Parathyroid adenoma (tissue), 2 donors: ENCODE results near the gene ATF3.

Experiments
- H2AFZ ChIP-seq: fragments of 300-600 bp; sonication (generic); one replicate; pipeline ENCODE4 v1.7.0; 2017; ENCODE audit warnings: antibody characterized with exemption, mild to moderate bottlenecking
- H3K27ac ChIP-seq: fragments of 300-600 bp; sonication (generic); one replicate; pipeline ENCODE4 v1.7.0; 2017
- H3K27me3 ChIP-seq: fragments of 300-600 bp; sonication (generic); one replicate; pipeline ENCODE4 v1.7.0; 2017; ENCODE audit warnings: low read length; ENCODE audit not compliant: control insufficient read depth, insufficient read depth
- H3K36me3 ChIP-seq: fragments of 300-600 bp; sonication (generic); one replicate; pipeline ENCODE4 v1.7.0; 2017; ENCODE audit warnings: low read length; ENCODE audit not compliant: control insufficient read depth, insufficient read depth
- H3K4me1 ChIP-seq: fragments of 300-600 bp; sonication (generic); one replicate; pipeline ENCODE4 v1.7.0; 2017; ENCODE audit warnings: control low read depth
- H3K4me2 ChIP-seq: fragments of 300-600 bp; sonication (generic); one replicate; pipeline ENCODE4 v1.7.0; 2017; ENCODE audit warnings: low read length
- H3K4me3 ChIP-seq: fragments of 300-600 bp; sonication (generic); one replicate; pipeline ENCODE4 v1.7.0; 2017; ENCODE audit warnings: low read depth, low read length
- H3K79me2 ChIP-seq: fragments of 300-600 bp; sonication (generic); one replicate; pipeline ENCODE4 v1.7.0; 2017; ENCODE audit warnings: control low read depth
- H3K9ac ChIP-seq: fragments of 300-600 bp; sonication (generic); one replicate; pipeline ENCODE4 v1.7.0; 2017; ENCODE audit warnings: mild to moderate bottlenecking
- H3K9me3 ChIP-seq: fragments of 300-600 bp; sonication (generic); one replicate; pipeline ENCODE4 v1.7.0; 2017; ENCODE audit warnings: low read length; ENCODE audit not compliant: control insufficient read depth
- TF ChIP-seq, protein P1 (sequence below): fragments of 300-600 bp; sonication (generic); IDR thresholded peaks from one replicate; pipeline ENCODE4 v1.7.0; 2017; ENCODE audit warnings: antibody characterized with exemption, mild to moderate bottlenecking
- donor health status: primary hyperparathyroidism.

Gene ATF3

DNA sequence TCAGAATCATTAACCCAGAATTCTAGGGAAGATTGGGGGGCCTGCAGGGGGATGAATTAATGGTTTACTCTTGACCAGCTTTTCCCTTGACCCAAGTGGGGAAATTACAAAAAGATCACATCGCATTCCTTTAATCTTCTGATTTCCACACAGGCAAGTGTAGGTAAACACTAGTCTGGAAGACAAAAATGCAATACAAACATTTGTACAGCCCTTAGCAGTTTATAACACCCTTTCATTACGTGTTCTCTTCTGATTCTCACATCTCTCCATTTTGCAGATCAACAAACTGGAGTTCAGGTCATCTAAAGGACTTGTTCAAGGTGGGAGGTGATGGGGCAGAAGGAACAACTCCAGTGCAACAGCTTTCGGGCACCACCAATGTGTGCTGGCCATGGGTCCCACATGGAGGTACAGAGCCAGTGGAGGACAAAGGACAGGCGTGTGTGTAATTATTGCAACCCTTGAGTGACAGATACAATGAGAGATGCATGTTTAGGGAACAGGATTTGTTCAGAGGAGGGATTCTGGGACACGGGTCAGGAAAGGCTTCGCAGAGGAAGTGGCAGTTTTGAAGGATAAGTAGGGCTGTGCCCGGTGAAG lies 20.4 kb downstream of the ATF3 start:
- Histone ChIP-seq H3K79me2 (no peaks in the 10 kb centered on the region), H3K9ac (no peak overlapping the region), H3K36me3 (no peaks in the 10 kb centered on the region), H2AFZ (no peak overlapping the region), H3K4me2 (no peak overlapping the region), H3K9me3 (no peaks in the 10 kb centered on the region), H3K27ac (no peak overlapping the region), H3K4me1 (no peaks in the 10 kb centered on the region), H3K4me3 (no peak overlapping the region), H3K27me3 (no peaks in the 10 kb centered on the region)
- TF ChIP-seq, protein P1, sequence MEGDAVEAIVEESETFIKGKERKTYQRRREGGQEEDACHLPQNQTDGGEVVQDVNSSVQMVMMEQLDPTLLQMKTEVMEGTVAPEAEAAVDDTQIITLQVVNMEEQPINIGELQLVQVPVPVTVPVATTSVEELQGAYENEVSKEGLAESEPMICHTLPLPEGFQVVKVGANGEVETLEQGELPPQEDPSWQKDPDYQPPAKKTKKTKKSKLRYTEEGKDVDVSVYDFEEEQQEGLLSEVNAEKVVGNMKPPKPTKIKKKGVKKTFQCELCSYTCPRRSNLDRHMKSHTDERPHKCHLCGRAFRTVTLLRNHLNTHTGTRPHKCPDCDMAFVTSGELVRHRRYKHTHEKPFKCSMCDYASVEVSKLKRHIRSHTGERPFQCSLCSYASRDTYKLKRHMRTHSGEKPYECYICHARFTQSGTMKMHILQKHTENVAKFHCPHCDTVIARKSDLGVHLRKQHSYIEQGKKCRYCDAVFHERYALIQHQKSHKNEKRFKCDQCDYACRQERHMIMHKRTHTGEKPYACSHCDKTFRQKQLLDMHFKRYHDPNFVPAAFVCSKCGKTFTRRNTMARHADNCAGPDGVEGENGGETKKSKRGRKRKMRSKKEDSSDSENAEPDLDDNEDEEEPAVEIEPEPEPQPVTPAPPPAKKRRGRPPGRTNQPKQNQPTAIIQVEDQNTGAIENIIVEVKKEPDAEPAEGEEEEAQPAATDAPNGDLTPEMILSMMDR = no peak

DNA sequence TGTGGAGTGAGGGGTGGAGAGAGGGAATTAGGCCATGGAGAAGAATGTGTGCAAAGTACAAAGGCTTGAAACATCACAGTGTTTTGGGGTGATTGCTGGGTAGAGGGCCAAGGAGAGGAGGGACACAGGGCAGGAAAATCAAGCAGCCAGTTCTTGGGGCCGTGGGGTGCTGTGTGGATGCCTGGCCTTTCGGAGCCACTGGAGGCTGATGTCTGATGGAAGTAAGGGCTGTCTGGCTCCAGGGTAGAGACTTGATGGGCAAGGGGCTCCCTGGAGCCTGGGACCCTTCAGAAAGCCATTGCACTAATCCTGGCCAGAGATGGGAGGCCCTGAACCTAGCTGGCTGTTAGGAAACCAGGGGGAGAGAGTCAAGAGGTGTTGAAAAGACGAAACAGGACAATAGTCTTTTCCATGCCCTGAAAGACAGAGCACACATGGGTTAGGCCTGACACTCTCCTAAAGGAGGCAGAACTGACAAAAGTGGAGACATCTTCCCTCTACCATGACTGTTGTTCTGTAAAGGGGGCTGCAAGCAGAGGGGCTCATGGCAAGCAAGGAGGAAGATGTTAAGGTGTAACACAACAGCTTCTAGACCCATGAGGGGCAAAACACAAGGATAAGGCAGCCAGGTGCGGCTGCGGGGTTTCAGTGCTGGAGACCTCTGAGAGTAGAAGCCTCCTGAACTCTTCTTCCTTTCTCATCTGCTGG lies 21.0 kb downstream of the ATF3 start:
- H3K4me2 ChIP-seq = no peak overlapping the region
- H3K9me3 ChIP-seq = no peaks in the 10 kb centered on the region
- H3K27me3 ChIP-seq = no peaks in the 10 kb centered on the region
- no peak overlapping the region for H2AFZ ChIP-seq
- no peaks in the 10 kb centered on the region for H3K79me2 ChIP-seq
- H3K4me1 ChIP-seq = no peaks in the 10 kb centered on the region
- no peak overlapping the region for H3K9ac ChIP-seq
- H3K4me3 ChIP-seq = no peak overlapping the region
- TF ChIP-seq, protein P1 = no peak
- H3K27ac ChIP-seq = no peak overlapping the region
- no peaks in the 10 kb centered on the region for H3K36me3 ChIP-seq

DNA sequence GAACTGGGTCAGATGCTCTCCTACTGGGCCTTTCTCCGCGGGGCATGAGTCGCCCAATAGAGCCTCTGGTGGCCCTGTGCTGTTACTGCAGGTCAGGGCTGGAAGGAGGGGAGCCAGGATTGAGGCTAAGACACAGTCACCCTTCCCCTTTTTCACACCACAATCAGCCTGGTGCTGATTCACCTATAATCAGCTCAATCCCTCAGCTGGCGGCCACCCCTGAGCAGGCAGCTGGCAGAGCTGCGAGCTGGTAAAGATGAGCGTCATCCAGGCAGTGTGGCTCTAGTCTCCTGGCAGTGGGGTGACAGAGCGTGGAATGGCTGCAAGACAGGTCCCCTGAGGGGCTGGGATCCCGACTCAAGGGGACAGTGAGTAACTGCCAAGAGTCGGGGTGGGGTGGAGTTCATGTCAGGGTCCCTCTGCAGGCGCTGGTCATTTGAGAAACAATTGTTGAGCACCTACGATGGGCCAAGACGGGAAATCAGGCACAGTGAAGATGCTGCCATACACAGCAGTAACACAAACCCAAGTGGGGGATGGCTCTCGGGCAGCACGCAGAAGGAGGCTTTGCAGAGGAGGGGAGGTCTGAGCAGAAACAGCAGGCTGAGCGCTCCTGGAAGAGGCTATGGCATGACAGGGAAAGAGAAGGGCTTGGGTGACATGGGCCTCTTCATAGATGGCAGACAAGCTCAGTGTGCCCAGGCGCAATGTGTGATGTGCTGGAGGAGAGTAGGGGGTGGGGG lies 21.8 kb downstream of the ATF3 start:
- Histone ChIP-seq H3K79me2 (no peaks in the 10 kb centered on the region), H3K4me1 (no peaks in the 10 kb centered on the region), H3K27me3 (no peaks in the 10 kb centered on the region)

DNA sequence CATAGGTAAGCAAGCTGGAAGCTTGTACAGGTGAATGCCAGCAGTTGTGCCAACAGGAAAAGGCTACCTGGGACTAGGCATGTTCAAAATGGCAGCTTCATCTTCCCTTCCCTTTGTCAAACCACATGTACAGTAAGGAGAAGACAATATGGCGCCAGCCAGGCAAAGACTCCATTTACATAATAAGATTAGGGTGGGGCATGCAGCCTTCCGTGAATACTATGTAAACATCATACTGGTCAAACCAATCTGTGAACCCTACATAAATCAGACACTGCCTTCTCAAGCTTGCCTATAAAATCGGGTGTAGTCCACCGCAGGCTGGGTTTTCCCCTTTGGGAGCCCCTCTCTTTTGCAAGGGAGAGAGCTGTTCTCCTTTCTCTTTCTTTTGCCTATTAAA lies 24.6 kb downstream of the ATF3 start:
- Histone ChIP-seq H3K4me1 (no peaks in the 10 kb centered on the region), H3K27me3 (no peaks in the 10 kb centered on the region), H3K36me3 (no peaks in the 10 kb centered on the region), H3K4me3 (no peak overlapping the region), H3K9me3 (no peaks in the 10 kb centered on the region), H3K9ac (no peak overlapping the region), H3K79me2 (no peaks in the 10 kb centered on the region), H3K4me2 (no peak overlapping the region), H2AFZ (no peak overlapping the region), H3K27ac (no peak overlapping the region)
- TF ChIP-seq, protein P1 = no peak

More for the DNA sequence above, 21.8 kb downstream of the ATF3 start:
- Histone ChIP-seq H3K27ac (no peak overlapping the region), H3K4me2 (no peak overlapping the region), H3K36me3 (no peaks in the 10 kb centered on the region), H3K4me3 (no peak overlapping the region), H2AFZ (no peak overlapping the region), H3K9ac (no peak overlapping the region), H3K9me3 (no peaks in the 10 kb centered on the region)
- TF ChIP-seq, protein P1 = peak; percentile 77
